ENCODE data around the gene ASTL. TPM values are rescaled to one million over a fixed set of nuclear protein-coding genes. Genes with fewer than 3 reads are reported as not detected.

Gene ASTL
- total and polyA plus RNA-seq, 2 experiments from 2014 or later, result not detected

DNA sequence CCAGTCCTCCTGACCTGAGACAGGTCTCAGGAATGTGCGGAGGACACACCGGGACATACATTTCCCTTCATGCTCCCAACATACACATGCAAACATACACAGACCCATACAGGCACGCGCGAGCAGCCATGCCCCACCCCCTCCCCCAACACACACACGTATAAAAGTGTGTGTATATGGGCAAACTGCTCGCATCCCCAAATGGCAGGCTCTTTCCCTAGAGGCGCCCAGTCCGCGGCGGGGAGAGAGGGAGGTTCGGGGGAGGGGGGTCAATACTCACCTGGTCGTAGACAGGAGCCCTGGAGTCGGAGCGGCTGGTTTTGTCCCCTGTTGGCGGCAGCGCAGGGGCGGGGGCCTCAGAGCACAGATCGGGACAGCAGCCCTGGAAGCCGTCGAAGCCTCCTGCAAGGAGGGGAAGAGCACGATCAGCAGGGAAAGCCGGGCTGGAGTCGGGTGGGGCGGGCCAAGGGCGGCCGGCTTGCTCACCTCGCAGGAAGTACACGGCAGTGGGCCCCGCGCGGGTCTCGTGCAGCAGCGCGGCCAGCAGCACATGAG, 6.3 kb upstream of the ASTL start:
- Histone ChIP-seq H3K79me2 (no peaks in the 10 kb centered on the region), H3K9me3 (ENCODE audit: low read depth) (no peaks in the 10 kb centered on the region), H3K27me3 (no peaks in the 10 kb centered on the region), H3K4me3 (peak overlapping the region; percentile 60), H3K36me3 (replicated peaks; ENCODE audit: insufficient read depth, low read depth) (no peaks in the 10 kb centered on the region), H3K4me1 (ENCODE audit: insufficient read depth) (peaks cover 19% of the 10 kb centered on the region), H2AFZ (peak overlapping the region; percentile 94), H3K4me2 (peak overlapping the region; percentile 96), H3K9me2 (replicated peaks; ENCODE audit: insufficient read depth) (no peaks in the 10 kb centered on the region), H4K20me1 (ENCODE audit: insufficient read depth, poor library complexity, severe bottlenecking) (no peaks in the 10 kb centered on the region), H3K27ac (no peak overlapping the region)
- DNase-seq (ENCODE audit: low spot score), result no peak
- 12% methylated on average over 24 of the region's 35 CpGs for WGBS (ENCODE audit: low lambda C conversion rate, missing lambda C conversion rate)
- TF ChIP-seq EZH2phosphoT487 (IDR thresholded peaks at IDR 0.05; ENCODE audit: low read depth, severe bottlenecking, unreplicated experiment), result no peak
- no peak for TF ChIP-seq EZH2 (IDR thresholded peaks at IDR 0.05; ENCODE audit: borderline replicate concordance)
- TF ChIP-seq, protein P1, sequence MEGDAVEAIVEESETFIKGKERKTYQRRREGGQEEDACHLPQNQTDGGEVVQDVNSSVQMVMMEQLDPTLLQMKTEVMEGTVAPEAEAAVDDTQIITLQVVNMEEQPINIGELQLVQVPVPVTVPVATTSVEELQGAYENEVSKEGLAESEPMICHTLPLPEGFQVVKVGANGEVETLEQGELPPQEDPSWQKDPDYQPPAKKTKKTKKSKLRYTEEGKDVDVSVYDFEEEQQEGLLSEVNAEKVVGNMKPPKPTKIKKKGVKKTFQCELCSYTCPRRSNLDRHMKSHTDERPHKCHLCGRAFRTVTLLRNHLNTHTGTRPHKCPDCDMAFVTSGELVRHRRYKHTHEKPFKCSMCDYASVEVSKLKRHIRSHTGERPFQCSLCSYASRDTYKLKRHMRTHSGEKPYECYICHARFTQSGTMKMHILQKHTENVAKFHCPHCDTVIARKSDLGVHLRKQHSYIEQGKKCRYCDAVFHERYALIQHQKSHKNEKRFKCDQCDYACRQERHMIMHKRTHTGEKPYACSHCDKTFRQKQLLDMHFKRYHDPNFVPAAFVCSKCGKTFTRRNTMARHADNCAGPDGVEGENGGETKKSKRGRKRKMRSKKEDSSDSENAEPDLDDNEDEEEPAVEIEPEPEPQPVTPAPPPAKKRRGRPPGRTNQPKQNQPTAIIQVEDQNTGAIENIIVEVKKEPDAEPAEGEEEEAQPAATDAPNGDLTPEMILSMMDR (IDR thresholded peaks at IDR 0.05; ENCODE audit: poor library complexity), result no peak

- TF ChIP-seq EZH2 (IDR thresholded peaks at IDR 0.05; ENCODE audit: borderline replicate concordance), result no peak
- no peak for TF ChIP-seq EZH2phosphoT487 (IDR thresholded peaks at IDR 0.05; ENCODE audit: low read depth, severe bottlenecking, unreplicated experiment)
- TF ChIP-seq, protein P1 (IDR thresholded peaks at IDR 0.05; ENCODE audit: poor library complexity), result no peak
- no peaks in the 10 kb centered on the region for H3K9me2 ChIP-seq (replicated peaks; ENCODE audit: insufficient read depth)
Measured at GRCh38 chr2:96143848-96144480, 5.7 kb upstream of the ASTL start.

DNA sequence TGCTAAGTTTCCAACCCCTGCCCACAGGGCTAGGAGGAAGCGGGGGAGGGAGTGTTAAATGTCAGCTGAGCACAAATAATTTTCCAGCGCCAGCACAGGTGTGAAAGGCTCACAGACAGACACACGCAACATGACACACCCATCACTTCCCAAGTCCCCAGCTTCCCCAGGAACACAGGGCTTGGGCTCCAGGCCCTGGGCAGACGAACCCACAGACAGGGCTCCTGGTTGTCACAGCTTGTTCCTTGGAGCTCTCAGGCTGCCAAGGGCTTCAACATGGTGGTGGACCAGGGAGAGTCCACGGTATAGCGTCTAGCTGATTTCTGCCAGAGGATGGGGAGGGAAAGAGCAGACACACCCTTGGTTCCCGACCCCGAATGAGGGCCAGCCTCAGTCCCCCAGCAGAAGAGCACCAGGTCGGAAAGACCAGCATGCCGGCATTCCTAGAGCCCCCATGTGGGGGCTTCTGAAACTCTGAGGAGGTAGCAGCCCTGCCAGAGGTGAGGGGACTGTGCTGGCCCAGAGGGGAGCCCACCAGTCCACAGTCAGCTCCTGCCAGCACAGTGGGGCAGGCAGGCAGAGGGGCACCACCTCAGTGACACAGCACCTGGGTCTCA, 5.0 kb upstream of the ASTL start:
- H3K9me2 ChIP-seq (replicated peaks; ENCODE audit: insufficient read depth), result no peaks in the 10 kb centered on the region
- 90% methylated on average over 10 of the region's 10 CpGs for WGBS (ENCODE audit: low lambda C conversion rate, missing lambda C conversion rate)
- no peak overlapping the region for H3K4me2 ChIP-seq
- no peak for TF ChIP-seq EZH2 (IDR thresholded peaks at IDR 0.05; ENCODE audit: borderline replicate concordance)
- no peak for TF ChIP-seq EZH2phosphoT487 (IDR thresholded peaks at IDR 0.05; ENCODE audit: low read depth, severe bottlenecking, unreplicated experiment)
- TF ChIP-seq, protein P1 (IDR thresholded peaks at IDR 0.05; ENCODE audit: poor library complexity), result no peak
- H3K4me3 ChIP-seq, result no peak overlapping the region
- H3K36me3 ChIP-seq (replicated peaks; ENCODE audit: insufficient read depth, low read depth), result no peaks in the 10 kb centered on the region
- H3K27ac ChIP-seq, result no peak overlapping the region
- no peaks in the 10 kb centered on the region for H4K20me1 ChIP-seq (ENCODE audit: insufficient read depth, poor library complexity, severe bottlenecking)
- no peak overlapping the region for H2AFZ ChIP-seq
- DNase-seq (ENCODE audit: low spot score), result no peak
- no peaks in the 10 kb centered on the region for H3K27me3 ChIP-seq
- H3K9me3 ChIP-seq (ENCODE audit: low read depth), result no peaks in the 10 kb centered on the region
- H3K79me2 ChIP-seq, result no peaks in the 10 kb centered on the region
- peaks cover 15% of the 10 kb centered on the region for H3K4me1 ChIP-seq (ENCODE audit: insufficient read depth)

More at GRCh38 chr2:96143848-96144480, 5.7 kb upstream of the ASTL start:
- H2AFZ ChIP-seq, result peak overlapping the region; percentile 94
- DNase-seq (ENCODE audit: low spot score), result no peak
- H3K36me3 ChIP-seq (replicated peaks; ENCODE audit: insufficient read depth, low read depth), result no peaks in the 10 kb centered on the region
- H3K4me3 ChIP-seq, result no peak overlapping the region
- H3K79me2 ChIP-seq, result no peaks in the 10 kb centered on the region
- no peaks in the 10 kb centered on the region for H3K27me3 ChIP-seq
- no peak overlapping the region for H3K27ac ChIP-seq
- 82% methylated on average over 23 of the region's 23 CpGs for WGBS (ENCODE audit: low lambda C conversion rate, missing lambda C conversion rate)
- H3K4me2 ChIP-seq, result peak overlapping the region; percentile 96
- H3K9me3 ChIP-seq (ENCODE audit: low read depth), result no peaks in the 10 kb centered on the region
- no peaks in the 10 kb centered on the region for H4K20me1 ChIP-seq (ENCODE audit: insufficient read depth, poor library complexity, severe bottlenecking)
- H3K4me1 ChIP-seq (ENCODE audit: insufficient read depth), result peaks cover 18% of the 10 kb centered on the region
